Liver (tissue), 9 donors: ENCODE data around the gene GRIN3B. TPM values are rescaled to one million over a fixed set of nuclear protein-coding genes. Genes with fewer than 3 reads are reported as not detected.

Source experiments
- DNase-seq: peaks from one replicate; pipeline ENCODE4 v3.0.0-alpha.2; 2017; ENCODE audit warnings: low spot score
- H3K27ac ChIP-seq, 2 donors: one replicate each; pipeline ENCODE4 v1.7.0; 2013; ENCODE audit warnings: inconsistent platforms in 2 of 2, low read length in 2 of 2, control low read depth in 1 of 2, low read depth in 1 of 2, mild to moderate bottlenecking in 1 of 2
- H3K27me3 ChIP-seq, 4 donors: one replicate each; pipeline versions ENCODE4 v1.6.1 to v1.7.0; 2013; ENCODE audit warnings: low read length in 3 of 4, inconsistent platforms in 1 of 4, mild to moderate bottlenecking in 1 of 4, moderate library complexity in 1 of 4; ENCODE audit not compliant: control insufficient read depth in 4 of 4, insufficient read depth in 4 of 4
- H3K36me3 ChIP-seq, 4 donors: one replicate each; pipeline versions ENCODE4 v1.6.1 to v1.7.0; 2013; ENCODE audit warnings: low read length in 3 of 4, mild to moderate bottlenecking in 3 of 4, low read depth in 1 of 4, moderate library complexity in 1 of 4; ENCODE audit not compliant: control insufficient read depth in 4 of 4, insufficient read depth in 3 of 4
- H3K4me1 ChIP-seq, 4 donors: one replicate each; pipeline versions ENCODE4 v1.6.1 to v1.7.0; 2013; ENCODE audit warnings: low read length in 3 of 4, mild to moderate bottlenecking in 3 of 4, moderate library complexity in 1 of 4; ENCODE audit not compliant: control insufficient read depth in 4 of 4, insufficient read depth in 4 of 4
- H3K4me3 ChIP-seq, 3 donors: one replicate each; pipeline versions ENCODE4 v1.6.1 to v1.7.0; 2013; ENCODE audit warnings: low read length in 3 of 3, control low read depth in 1 of 3, low read depth in 1 of 3, mild to moderate bottlenecking in 1 of 3
- H3K9ac ChIP-seq, 2 donors: one replicate each; pipeline ENCODE4 v1.7.0; 2013; ENCODE audit warnings: low read length in 2 of 2, mild to moderate bottlenecking in 2 of 2, moderate library complexity in 2 of 2, control low read depth in 1 of 2, low read depth in 1 of 2
- H3K9me3 ChIP-seq, 4 donors: one replicate each; pipeline versions ENCODE4 v1.6.1 to v1.7.0; 2013; ENCODE audit warnings: low read length in 3 of 4; ENCODE audit not compliant: control insufficient read depth in 4 of 4
- CTCF ChIP-seq: fragments of 150-350 bp; IDR thresholded peaks from 2 replicates; pipeline ENCODE4 v1.5.1; 2017; ENCODE audit warnings: improper control_type of control experiment, low read depth, low read length; ENCODE audit not compliant: missing input control
- EGR1 ChIP-seq, 2 donors: IDR thresholded peaks; 2 replicates each; pipeline ENCODE4 v1.6.1; 2016 to 2018; ENCODE audit warnings: antibody characterized with exemption in 2 of 2, low read depth in 2 of 2
- FOXA1 ChIP-seq: IDR thresholded peaks from 2 replicates; pipeline ENCODE4 v1.6.1; 2016; ENCODE audit warnings: antibody characterized with exemption
- FOXA2 ChIP-seq: IDR thresholded peaks from 2 replicates; pipeline ENCODE4 v1.6.1; 2016; ENCODE audit warnings: antibody characterized with exemption
- GABPA ChIP-seq, 2 donors: IDR thresholded peaks in 1 of 2; conservative IDR thresholded peaks in 1 of 2; 2 replicates each; pipeline ENCODE4 v1.6.1; 2016; ENCODE audit warnings: antibody characterized with exemption in 2 of 2, mild to moderate bottlenecking in 1 of 2, moderate library complexity in 1 of 2
- HNF4A ChIP-seq, 2 donors: conservative IDR thresholded peaks; 2 replicates each; pipeline ENCODE4 v1.6.1; 2016; ENCODE audit warnings: antibody characterized with exemption in 2 of 2, mild to moderate bottlenecking in 2 of 2
- JUND ChIP-seq, 2 donors: IDR thresholded peaks; 2 replicates each; pipeline ENCODE4 v1.6.1; 2016; ENCODE audit warnings: antibody characterized with exemption in 2 of 2
- RAD21 ChIP-seq, 2 donors: IDR thresholded peaks; 2 replicates each; pipeline ENCODE4 v1.6.1; 2016; ENCODE audit warnings: antibody characterized with exemption in 2 of 2, mild to moderate bottlenecking in 2 of 2
- REST ChIP-seq: IDR thresholded peaks from 2 replicates; pipeline ENCODE4 v1.6.1; 2016; ENCODE audit warnings: antibody characterized with exemption, mild to moderate bottlenecking
- RXRA ChIP-seq, 2 donors: IDR thresholded peaks; 2 replicates each; pipeline ENCODE4 v1.6.1; 2017 to 2018; ENCODE audit warnings: antibody characterized with exemption in 2 of 2, mild to moderate bottlenecking in 1 of 2
- SP1 ChIP-seq: IDR thresholded peaks from 2 replicates; pipeline ENCODE4 v1.6.1; 2018; ENCODE audit warnings: antibody characterized with exemption, mild to moderate bottlenecking
- TAF1 ChIP-seq: conservative IDR thresholded peaks from 2 replicates; pipeline ENCODE4 v1.6.1; 2016; ENCODE audit warnings: antibody characterized with exemption, mild to moderate bottlenecking
- ZBTB33 ChIP-seq: IDR thresholded peaks from 2 replicates; pipeline ENCODE4 v1.6.1; 2016; ENCODE audit warnings: antibody characterized with exemption
- WGBS: extraction: QIAGEN DNeasy Blood & Tissue Kit; methylation state at CpG from one replicate; pipeline ENCODE4 v1.1.7; 2013; 5-methylcytosine and 5-hydroxymethylcytosine counted together
- polyA plus RNA-seq, 2 donors: library from polyadenylated mRNA; stranded (reverse) in 1 of 2; unstranded in 1 of 2; fragments of 200-250 nt in 1 of 2; fragments of >200 nt in 1 of 2; fragmentation: Nextera tagmentation in 1 of 2; extraction: Ambion mirVana in 1 of 2; gene quantifications; one replicate each; pipeline versions ENCODE4 v1.2.1 to v1.2.3, GENCODE V29; 2013 to 2015
- total RNA-seq, 2 donors: library from RNA; depleted of rRNA; stranded (reverse); fragments of >200 nt; gene quantifications; one replicate each; pipeline ENCODE4 v1.2.3, GENCODE V29; 2014
- donor health status: healthy.
- donor health status: healthy.
- donor health status: healthy.
- donor health status: healthy.
- donor health status: healthy.

GRIN3B gene
- total and polyA plus RNA-seq, 4 donors = 0.05 TPM; not detected in 3

- no peaks in the 10 kb centered on the region for H3K27me3 ChIP-seq
- H3K36me3 ChIP-seq = peaks cover 2 to 40% (median 16%) of the 10 kb centered on the region in 4 donors
- WGBS = 95% methylated on average over 56 of the region's 56 CpGs
- no peak overlapping the region for H3K9ac ChIP-seq
- no peaks in the 10 kb centered on the region for H3K9me3 ChIP-seq
- no peak for DNase-seq
- no peak overlapping the region for H3K27ac ChIP-seq
- peaks cover 0 to 5% (median under 1%) of the 10 kb centered on the region in 4 donors for H3K4me1 ChIP-seq
- H3K4me3 ChIP-seq = no peak overlapping the region
- no peak for TF ChIP-seq GABPA (IDR thresholded peaks at IDR 0.05 in 1 of 2, conservative IDR thresholded peaks at IDR 0.05 in 1 of 2)
- no peak for TF ChIP-seq JUND (IDR thresholded peaks at IDR 0.05)
- no peak for TF ChIP-seq FOXA1
- TF ChIP-seq RXRA (IDR thresholded peaks at IDR 0.05) = no peak
- no peak for TF ChIP-seq FOXA2
These were observed 10.6 kb downstream of the GRIN3B start for GRCh38 chr19:1010586-1011510.

- no peak for TF ChIP-seq TAF1
- TF ChIP-seq REST = no peak
- TF ChIP-seq RXRA (IDR thresholded peaks at IDR 0.05) = no peak
- TF ChIP-seq EGR1 (IDR thresholded peaks at IDR 0.05; ENCODE audit: low read depth in 2 of 2) = no peak
- no peak for TF ChIP-seq SP1
- H3K36me3 ChIP-seq = peaks cover 2 to 40% (median 16%) of the 10 kb centered on the region in 4 donors
These were observed 11.7 kb downstream of the GRIN3B start for GRCh38 chr19:1011831-1012333.

GRCh38 chr19:1012334-1012733 lies 12.1 kb downstream of the GRIN3B start:
- no peaks in the 10 kb centered on the region for H3K27me3 ChIP-seq
- no peak overlapping the region for H3K27ac ChIP-seq
- H3K9me3 ChIP-seq = no peaks in the 10 kb centered on the region
- H3K4me3 ChIP-seq = no peak overlapping the region
- TF ChIP-seq REST (no peak), ZBTB33 (no peak), RXRA (IDR thresholded peaks at IDR 0.05) (no peak), RAD21 (IDR thresholded peaks at IDR 0.05) (no peak), JUND (IDR thresholded peaks at IDR 0.05) (no peak), CTCF (no peak), FOXA1 (no peak), GABPA (IDR thresholded peaks at IDR 0.05 in 1 of 2, conservative IDR thresholded peaks at IDR 0.05 in 1 of 2) (no peak), HNF4A (conservative IDR thresholded peaks at IDR 0.05) (no peak)
- no peak overlapping the region for H3K9ac ChIP-seq
- no peak for DNase-seq
- H3K4me1 ChIP-seq = peaks cover 11 to 18% (median 12%) of the 10 kb centered on the region in 4 donors
- H3K36me3 ChIP-seq = peaks cover 2 to 40% (median 16%) of the 10 kb centered on the region in 4 donors
- 91% methylated on average over 18 of the region's 18 CpGs for WGBS

More at GRCh38 chr19:1011831-1012333, 11.7 kb downstream of the GRIN3B start:
- peaks cover 7 to 14% (median 8%) of the 10 kb centered on the region in 4 donors for H3K4me1 ChIP-seq
- H3K27me3 ChIP-seq = no peaks in the 10 kb centered on the region
- H3K27ac ChIP-seq = no peak overlapping the region
- no peak overlapping the region for H3K4me3 ChIP-seq
- WGBS = 98% methylated on average over 36 of the region's 36 CpGs
- no peak for DNase-seq
- H3K9me3 ChIP-seq = no peaks in the 10 kb centered on the region
- no peak overlapping the region for H3K9ac ChIP-seq
